Midbrain (tissue), 1 donor: ENCODE data around the gene HIBADH.
"Not testable (repeated sequence)": the region's sequence is repeated elsewhere in the genome, so short reads cannot be mapped to it uniquely, and the experiment has no call there.

ENCODE experiments used
- DNase-seq: peaks from one replicate; lab custom pipeline; 2025; lab: John Stamatoyannopoulos, UW

The HIBADH gene

GRCh38 chr7:27678617-27679260 is 16.1 kb upstream of the HIBADH start:
- DNase-seq: no peak

- no peak for DNase-seq
Measured at GRCh38 chr7:27677912-27678612, 15.4 kb upstream of the HIBADH start.

GRCh38 chr7:27674126-27674525 is 11.4 kb upstream of the HIBADH start:
- not testable (repeated sequence) for DNase-seq

GRCh38 chr7:27671675-27672074 is 9.0 kb upstream of the HIBADH start:
- DNase-seq: no peak

GRCh38 chr7:27670676-27671075 is 8.0 kb upstream of the HIBADH start:
- DNase-seq: no peak

- no peak for DNase-seq
Measured at GRCh38 chr7:27670177-27670576, 7.5 kb upstream of the HIBADH start.

GRCh38 chr7:27665531-27665930 is 2.8 kb upstream of the HIBADH start:
- DNase-seq: no peak

GRCh38 chr7:27663989-27664331 is 1.3 kb upstream of the HIBADH start:
- DNase-seq: no peak

- DNase-seq: peak; percentile 37
Measured at GRCh38 chr7:27661811-27662489, 733 bp downstream of the HIBADH start.

- no peak for DNase-seq
Measured at GRCh38 chr7:27656724-27657123, 6.0 kb downstream of the HIBADH start.

GRCh38 chr7:27655184-27655583 is 7.5 kb downstream of the HIBADH start:
- no peak for DNase-seq

- DNase-seq: no peak
Measured at GRCh38 chr7:27652518-27652917, 10.2 kb downstream of the HIBADH start.

GRCh38 chr7:27651702-27652101 is 11.0 kb downstream of the HIBADH start:
- no peak for DNase-seq

GRCh38 chr7:27650283-27650682 is 12.4 kb downstream of the HIBADH start:
- no peak for DNase-seq

GRCh38 chr7:27647489-27647888 is 15.2 kb downstream of the HIBADH start:
- DNase-seq: no peak

- no peak for DNase-seq
Measured at GRCh38 chr7:27647046-27647445, 15.6 kb downstream of the HIBADH start.

GRCh38 chr7:27642271-27642670 is 20.4 kb downstream of the HIBADH start:
- no peak for DNase-seq

GRCh38 chr7:27641581-27642230 is 21.0 kb downstream of the HIBADH start:
- DNase-seq: no peak

GRCh38 chr7:27640884-27641574 is 21.7 kb downstream of the HIBADH start:
- no peak for DNase-seq

GRCh38 chr7:27639851-27640250 is 22.8 kb downstream of the HIBADH start:
- DNase-seq: no peak

GRCh38 chr7:27639048-27639447 is 23.6 kb downstream of the HIBADH start:
- not testable (repeated sequence) for DNase-seq

- DNase-seq: no peak
Measured at GRCh38 chr7:27636326-27637006, 26.2 kb downstream of the HIBADH start.
